Esophagus muscularis mucosa (tissue), 4 donors: ENCODE data around the gene ZNF554. TPM values are rescaled to one million over a fixed set of nuclear protein-coding genes. Genes with fewer than 3 reads are reported as not detected.

Source experiments
- DNase-seq: peaks from one replicate; pipeline ENCODE4 v3.0.0-alpha.2; 2017; ENCODE audit errors: extremely low spot score
- H3K27ac ChIP-seq, 4 donors: fragments of 200-600 bp; sonication (generic); replicated peaks in 1 of 4; 1 replicate in 3 of 4; 2 replicates in 1 of 4; pipeline ENCODE4 v1.5.1; 2016 to 2019; ENCODE audit warnings: mild to moderate bottlenecking in 1 of 4
- H3K27me3 ChIP-seq, 4 donors: fragments of 200-600 bp; sonication (generic); one replicate each; pipeline versions ENCODE4 v1.5.1 to v1.6.0; 2016 to 2019
- H3K36me3 ChIP-seq, 4 donors: fragments of 200-600 bp; sonication (generic); one replicate each; pipeline ENCODE4 v1.5.1; 2016 to 2019
- H3K4me1 ChIP-seq, 4 donors: fragments of 200-600 bp; sonication (generic); one replicate each; pipeline ENCODE4 v1.5.1; 2016 to 2019
- H3K4me3 ChIP-seq, 4 donors: fragments of 200-600 bp; sonication (generic); 1 replicate in 2 of 4; 2 replicates in 2 of 4; pipeline ENCODE4 v1.5.1; 2016 to 2019; ENCODE audit warnings: mild to moderate bottlenecking in 4 of 4, moderate library complexity in 1 of 4
- H3K9me3 ChIP-seq, 4 donors: fragments of 200-600 bp; sonication (generic); 1 replicate in 3 of 4; 2 replicates in 1 of 4; pipeline ENCODE4 v1.5.1; 2016 to 2019
- CTCF ChIP-seq, 3 experiments: fragments of 200-600 bp in 2 of 3; fragments of 450-650 bp in 1 of 3; sonication (generic) in 2 of 3; IDR thresholded peaks; one replicate each; pipeline ENCODE4 v1.5.1; 2017 to 2019; ENCODE audit warnings: antibody characterized with exemption in 3 of 3, mild to moderate bottlenecking in 2 of 3, moderate library complexity in 1 of 3
- EP300 ChIP-seq: sonication (generic); formaldehyde crosslinking; IDR thresholded peaks from one replicate; pipeline ENCODE4 v1.6.1; 2017; ENCODE audit warnings: antibody characterized with exemption
- POLR2A ChIP-seq: fragments of 450-650 bp; IDR thresholded peaks from one replicate; pipeline ENCODE4 v1.6.1; 2017; ENCODE audit warnings: antibody characterized with exemption, moderate library complexity, mild to moderate bottlenecking, low read depth
- POLR2AphosphoS5 ChIP-seq, 2 donors: sonication (generic); formaldehyde crosslinking; IDR thresholded peaks; one replicate each; pipeline ENCODE4 v1.6.1; 2017; ENCODE audit warnings: antibody characterized with exemption in 2 of 2
- WGBS: methylation state at CpG from one replicate; pipeline ENCODE4 v1.1.5; 2018; 5-methylcytosine and 5-hydroxymethylcytosine counted together
- intact Hi-C: fragments of 100-400 bp; cut with DNase I; formaldehyde crosslinking; loops from one replicate; pipeline ENCODE4 v1.15.1; 2023
- total RNA-seq, 4 donors: library from RNA; depleted of rRNA; stranded (reverse); fragments of >200 nt; gene quantifications; one replicate each; pipeline versions ENCODE4 v1.1.0 to v1.2.1, GENCODE V29; 2016

The ZNF554 gene
- total RNA-seq, 4 donors from 2014 or later: 2.9 to 7.1 (median 4.6) TPM

GRCh38 chr19:2820112-2820702 lies 539 bp downstream of the ZNF554 start:
- Histone ChIP-seq H3K9me3 (no peaks in the 10 kb centered on the region), H3K27ac (peak overlapping the region; percentile 71 to 78 (median 72)), H3K27me3 (no peaks in the 10 kb centered on the region), H3K36me3 (peaks cover 0 to 19% (median 16%) of the 10 kb centered on the region in 4 donors), H3K4me3 (peak overlapping the region; percentile 85 to 97 (median 92)), H3K4me1 (peaks cover 3 to 20% (median 18%) of the 10 kb centered on the region in 4 donors)
- intact Hi-C loops: loop anchor here (1.0 kb wide), 1 partner anchor 35 kb away; the partner anchor contains the start of gene THOP1
- TF ChIP-seq POLR2AphosphoS5 (IDR thresholded peaks at IDR 0.05): no peak
- DNase-seq: no peak
- WGBS: 4% methylated on average over 21 of the region's 36 CpGs

- peaks cover 3 to 20% (median 18%) of the 10 kb centered on the region in 4 donors for H3K4me1 ChIP-seq
- no peak overlapping the region for H3K4me3 ChIP-seq
- 82% methylated on average over 3 of the region's 5 CpGs for WGBS
- peaks cover 0 to 35% (median 26%) of the 10 kb centered on the region in 4 donors for H3K36me3 ChIP-seq
- H3K9me3 ChIP-seq: no peaks in the 10 kb centered on the region
- TF ChIP-seq EP300 (no peak), CTCF (IDR thresholded peaks at IDR 0.05) (no peak), POLR2A (no peak), POLR2AphosphoS5 (IDR thresholded peaks at IDR 0.05) (no peak)
- no peak overlapping the region for H3K27ac ChIP-seq
- no peak for DNase-seq
- intact Hi-C loops: no loop called here
- H3K27me3 ChIP-seq: no peaks in the 10 kb centered on the region
Observed at GRCh38 chr19:2822846-2823245, 3.2 kb downstream of the ZNF554 start.

GRCh38 chr19:2823646-2824045 lies 4.0 kb downstream of the ZNF554 start:
- no peak for TF ChIP-seq EP300
- no peak for TF ChIP-seq POLR2A
- no peak for TF ChIP-seq CTCF (IDR thresholded peaks at IDR 0.05)
- TF ChIP-seq POLR2AphosphoS5 (IDR thresholded peaks at IDR 0.05): no peak
- WGBS: 79% methylated on average over 5 of the region's 9 CpGs
- H3K4me3 ChIP-seq: no peak overlapping the region
- DNase-seq: no peak
- H3K27ac ChIP-seq: no peak overlapping the region
- H3K4me1 ChIP-seq: peaks cover 3 to 20% (median 18%) of the 10 kb centered on the region in 4 donors
- no peaks in the 10 kb centered on the region for H3K9me3 ChIP-seq
- H3K27me3 ChIP-seq: no peaks in the 10 kb centered on the region
- H3K36me3 ChIP-seq: peaks cover 0 to 43% (median 33%) of the 10 kb centered on the region in 4 donors
- intact Hi-C loops: no loop called here

GRCh38 chr19:2824129-2824528 lies 4.5 kb downstream of the ZNF554 start:
- no peaks in the 10 kb centered on the region for H3K27me3 ChIP-seq
- H3K9me3 ChIP-seq: peaks cover 0 to 4% (median 0%) of the 10 kb centered on the region in 4 donors
- intact Hi-C loops: no loop called here
- WGBS: 61% methylated on average over 3 of the region's 8 CpGs
- TF ChIP-seq POLR2A (no peak), EP300 (no peak)
- no peak overlapping the region for H3K4me3 ChIP-seq
- peaks cover 3 to 20% (median 18%) of the 10 kb centered on the region in 4 donors for H3K4me1 ChIP-seq
- H3K27ac ChIP-seq: no peak overlapping the region
- no peak for DNase-seq
- H3K36me3 ChIP-seq: peaks cover 0 to 48% (median 36%) of the 10 kb centered on the region in 4 donors

- TF ChIP-seq POLR2A (no peak), EP300 (no peak), POLR2AphosphoS5 (IDR thresholded peaks at IDR 0.05) (no peak), CTCF (IDR thresholded peaks at IDR 0.05) (no peak)
- intact Hi-C loops: no loop called here
- 100% methylated on average over 2 of the region's 2 CpGs for WGBS
Observed at GRCh38 chr19:2827022-2827421, 7.4 kb downstream of the ZNF554 start.

More at GRCh38 chr19:2827022-2827421, 7.4 kb downstream of the ZNF554 start:
- H3K9me3 ChIP-seq: peaks cover 0 to 24% (median 6%) of the 10 kb centered on the region in 4 donors
- no peaks in the 10 kb centered on the region for H3K4me1 ChIP-seq
- H3K36me3 ChIP-seq: peaks cover 2 to 66% (median 44%) of the 10 kb centered on the region in 4 donors
- no peak for DNase-seq
- no peak overlapping the region for H3K4me3 ChIP-seq
- no peaks in the 10 kb centered on the region for H3K27me3 ChIP-seq
- no peak overlapping the region for H3K27ac ChIP-seq
